ENCODE results near the gene FBXO41. TPM values are rescaled to one million over a fixed set of nuclear protein-coding genes. Genes with fewer than 3 reads are reported as not detected.

FBXO41 gene
- total and polyA plus RNA-seq, 9 donors = 1.7 to 3.1 (median 2.9) TPM

DNA sequence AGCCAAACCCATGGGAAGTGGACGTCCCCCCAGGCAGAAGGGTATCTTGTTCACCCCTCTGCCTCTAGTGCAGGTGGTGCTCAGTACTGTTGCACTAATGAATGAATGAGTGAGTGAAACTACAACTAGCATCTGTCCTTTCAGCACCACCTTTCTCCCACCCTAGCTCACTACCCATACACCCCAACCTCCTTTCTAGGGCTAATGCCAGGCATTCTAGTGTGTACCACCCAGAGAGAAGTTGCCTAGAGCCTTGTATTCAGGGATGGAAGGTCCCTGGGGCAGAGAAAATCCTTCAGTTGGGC, 27.7 kb downstream of the FBXO41 start:
- Histone ChIP-seq H3K27ac (no peak overlapping the region), H3K4me3 (no peak overlapping the region), H3K27me3 (no peaks in the 10 kb centered on the region), H3K4me1 (ENCODE audit: insufficient read depth) (no peaks in the 10 kb centered on the region), H3K9me3 (no peaks in the 10 kb centered on the region), H3K36me3 (no peaks in the 10 kb centered on the region)
- 25 to 91% (median 83%) methylated on average over 1 of the region's 1 CpG for WGBS, 3 donors
- no peak for DNase-seq
- TF ChIP-seq POLR2A (IDR thresholded peaks at IDR 0.05) (no peak), EP300 (IDR thresholded peaks at IDR 0.05) (no peak)
- TF ChIP-seq, protein P1, sequence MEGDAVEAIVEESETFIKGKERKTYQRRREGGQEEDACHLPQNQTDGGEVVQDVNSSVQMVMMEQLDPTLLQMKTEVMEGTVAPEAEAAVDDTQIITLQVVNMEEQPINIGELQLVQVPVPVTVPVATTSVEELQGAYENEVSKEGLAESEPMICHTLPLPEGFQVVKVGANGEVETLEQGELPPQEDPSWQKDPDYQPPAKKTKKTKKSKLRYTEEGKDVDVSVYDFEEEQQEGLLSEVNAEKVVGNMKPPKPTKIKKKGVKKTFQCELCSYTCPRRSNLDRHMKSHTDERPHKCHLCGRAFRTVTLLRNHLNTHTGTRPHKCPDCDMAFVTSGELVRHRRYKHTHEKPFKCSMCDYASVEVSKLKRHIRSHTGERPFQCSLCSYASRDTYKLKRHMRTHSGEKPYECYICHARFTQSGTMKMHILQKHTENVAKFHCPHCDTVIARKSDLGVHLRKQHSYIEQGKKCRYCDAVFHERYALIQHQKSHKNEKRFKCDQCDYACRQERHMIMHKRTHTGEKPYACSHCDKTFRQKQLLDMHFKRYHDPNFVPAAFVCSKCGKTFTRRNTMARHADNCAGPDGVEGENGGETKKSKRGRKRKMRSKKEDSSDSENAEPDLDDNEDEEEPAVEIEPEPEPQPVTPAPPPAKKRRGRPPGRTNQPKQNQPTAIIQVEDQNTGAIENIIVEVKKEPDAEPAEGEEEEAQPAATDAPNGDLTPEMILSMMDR (IDR thresholded peaks at IDR 0.05) = no peak
- intact Hi-C loops (cut with DNase I) = no loop called here

DNA sequence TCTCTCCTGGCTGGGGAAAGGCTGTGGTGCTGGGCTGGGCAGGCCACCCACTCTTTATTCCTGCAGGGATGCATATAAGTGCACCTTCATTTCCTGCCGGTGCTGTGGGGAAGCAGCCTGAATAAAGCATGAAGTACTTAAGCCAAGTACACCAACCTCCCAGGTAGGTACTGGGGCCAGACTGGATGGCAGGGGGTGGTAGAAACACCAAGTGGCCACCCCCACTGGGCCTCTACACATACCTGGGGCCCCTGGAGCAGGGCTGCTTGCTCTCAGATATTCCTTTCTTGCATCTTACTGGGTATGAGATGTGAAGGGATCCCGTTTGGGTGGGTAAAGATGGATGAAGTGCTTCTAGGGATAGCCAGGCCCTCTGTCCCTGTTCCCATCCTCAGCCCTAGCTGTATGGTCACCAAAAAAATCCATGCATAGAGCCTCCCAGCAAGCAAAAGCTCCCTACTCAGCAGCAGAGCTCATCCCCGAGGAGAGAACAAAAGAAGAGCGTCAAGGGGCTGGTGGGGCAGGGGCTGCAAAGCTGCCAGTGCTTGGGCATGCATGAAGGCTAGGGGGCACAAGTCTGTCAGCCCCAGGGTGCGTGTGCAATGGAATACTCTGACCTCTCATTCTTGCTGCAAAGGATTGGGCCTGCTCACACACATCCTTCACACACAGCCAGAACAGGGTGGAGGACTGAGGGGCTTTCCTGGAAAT, 28.2 kb downstream of the FBXO41 start:
- Histone ChIP-seq H3K4me3 (no peak overlapping the region), H3K27ac (no peak overlapping the region), H3K36me3 (no peaks in the 10 kb centered on the region), H3K4me1 (ENCODE audit: insufficient read depth) (no peaks in the 10 kb centered on the region), H3K9me3 (no peaks in the 10 kb centered on the region), H3K27me3 (no peaks in the 10 kb centered on the region)
- intact Hi-C loops (cut with DNase I) = no loop called here
- TF ChIP-seq POLR2A (IDR thresholded peaks at IDR 0.05) = no peak
- no peak for TF ChIP-seq EP300 (IDR thresholded peaks at IDR 0.05)
- TF ChIP-seq, protein P1 (IDR thresholded peaks at IDR 0.05) = no peak
- 61 to 69% (median 64%) methylated on average over 5 of the region's 5 CpGs for WGBS, 3 donors
- no peak for DNase-seq

DNA sequence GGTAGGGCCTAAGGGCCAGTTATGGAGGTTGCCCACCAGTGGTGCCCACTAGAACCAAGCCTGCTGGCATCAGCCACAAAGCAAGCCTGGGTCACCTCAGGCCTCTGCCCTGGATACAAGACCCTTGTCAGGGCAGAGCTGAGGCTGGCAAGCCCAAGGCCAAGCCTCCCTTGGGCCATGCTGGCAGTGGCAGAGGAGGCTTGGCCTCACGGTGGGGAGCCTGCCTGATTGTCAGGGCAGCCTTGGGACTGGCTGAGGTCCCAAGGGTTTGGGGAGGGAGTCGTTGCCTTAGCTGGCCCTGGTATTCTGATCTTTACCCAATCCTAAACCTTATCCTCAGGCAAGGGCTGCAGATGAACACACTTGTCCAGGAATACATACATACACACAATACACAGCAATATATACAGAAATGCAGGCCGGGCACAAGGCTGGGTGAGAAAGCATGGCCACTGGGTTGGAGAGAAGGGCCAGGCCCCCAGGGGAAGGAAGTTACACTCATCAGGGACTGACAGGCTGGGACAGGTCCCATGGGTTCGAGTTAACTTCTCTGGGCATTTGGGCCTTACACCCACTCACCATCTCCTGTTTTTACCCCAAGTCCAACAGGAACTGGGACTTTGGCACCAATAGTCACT, 29.2 kb downstream of the FBXO41 start:
- intact Hi-C loops (cut with DNase I) = no loop called here
- H3K4me3 ChIP-seq = no peak overlapping the region
- no peaks in the 10 kb centered on the region for H3K9me3 ChIP-seq
- H3K4me1 ChIP-seq (ENCODE audit: insufficient read depth) = peaks cover 1% of the 10 kb centered on the region
- H3K27ac ChIP-seq = no peak overlapping the region
- H3K27me3 ChIP-seq = no peaks in the 10 kb centered on the region
- DNase-seq = no peak
- no peaks in the 10 kb centered on the region for H3K36me3 ChIP-seq
- no peak for TF ChIP-seq POLR2A (IDR thresholded peaks at IDR 0.05)
- TF ChIP-seq EP300 (IDR thresholded peaks at IDR 0.05) = no peak
- TF ChIP-seq, protein P1 (IDR thresholded peaks at IDR 0.05) = no peak
- 55 to 68% (median 57%) methylated on average over 4 of the region's 4 CpGs for WGBS, 3 donors

DNA sequence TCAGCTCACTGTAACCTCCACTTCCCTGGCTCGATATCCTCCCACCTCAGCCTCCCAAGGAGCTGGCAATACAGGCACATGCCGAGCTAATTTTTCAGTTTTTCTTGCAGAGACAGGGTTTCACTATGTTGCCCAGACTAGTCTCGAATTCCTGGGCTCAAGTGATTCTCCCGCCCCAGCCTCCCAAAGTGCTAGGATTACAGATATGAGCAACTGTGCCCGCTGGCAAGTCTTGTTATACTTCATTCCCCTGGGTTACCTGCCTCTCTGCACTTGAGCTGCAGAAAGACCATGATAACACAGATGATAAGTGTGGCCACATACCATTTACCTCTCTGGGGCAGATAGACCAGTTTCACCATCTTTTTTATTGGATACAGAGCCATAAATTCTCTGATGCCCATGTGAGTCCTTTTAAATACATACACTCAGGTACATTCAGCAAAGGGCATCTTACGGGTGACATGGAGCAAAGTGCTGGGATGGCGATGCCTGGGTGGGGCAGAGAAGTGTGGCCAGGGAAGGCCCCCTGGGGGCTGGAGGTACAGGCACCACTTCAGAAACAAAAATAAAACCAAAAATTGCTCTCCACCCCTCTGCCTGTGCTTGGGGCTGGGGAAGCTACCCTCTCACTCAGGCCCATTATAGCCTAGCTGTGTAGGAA, 29.8 kb downstream of the FBXO41 start:
- Histone ChIP-seq H3K27ac (no peak overlapping the region), H3K4me3 (no peak overlapping the region), H3K4me1 (ENCODE audit: insufficient read depth) (peaks cover 3% of the 10 kb centered on the region), H3K36me3 (no peaks in the 10 kb centered on the region), H3K9me3 (no peaks in the 10 kb centered on the region), H3K27me3 (no peaks in the 10 kb centered on the region)
- WGBS, 3 donors = 84 to 89% (median 85%) methylated on average over 7 of the region's 7 CpGs
- DNase-seq = no peak
- intact Hi-C loops (cut with DNase I) = no loop called here
- no peak for TF ChIP-seq EP300 (IDR thresholded peaks at IDR 0.05)

DNA sequence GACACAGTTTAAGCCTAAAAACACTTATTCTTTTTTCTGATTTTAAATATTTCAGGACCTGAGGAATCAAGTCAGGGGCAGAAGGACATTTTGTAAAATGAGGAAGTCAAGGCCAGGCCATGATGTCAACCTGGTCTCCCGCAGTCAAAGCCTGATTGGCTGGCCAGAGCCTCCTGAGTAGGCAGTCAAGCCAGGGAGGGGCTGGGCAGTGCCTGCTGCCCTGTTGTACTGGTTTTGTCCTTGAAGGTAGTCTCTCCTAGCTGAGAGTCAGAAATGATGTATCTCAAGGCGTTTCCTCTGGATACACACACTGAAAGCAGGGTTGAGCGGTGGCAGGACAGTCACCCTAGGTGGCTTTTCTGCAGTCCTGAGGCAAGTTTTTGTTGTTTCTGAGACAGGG, 30.4 kb downstream of the FBXO41 start:
- no peak overlapping the region for H3K27ac ChIP-seq
- TF ChIP-seq POLR2A (IDR thresholded peaks at IDR 0.05) (no peak), EP300 (IDR thresholded peaks at IDR 0.05) (no peak)
- TF ChIP-seq, protein P1 (IDR thresholded peaks at IDR 0.05) = no peak
- H3K4me3 ChIP-seq = no peak overlapping the region
- no peaks in the 10 kb centered on the region for H3K9me3 ChIP-seq
- intact Hi-C loops (cut with DNase I) = no loop called here
- H3K27me3 ChIP-seq = no peaks in the 10 kb centered on the region
- DNase-seq = no peak
- peaks cover 3% of the 10 kb centered on the region for H3K4me1 ChIP-seq (ENCODE audit: insufficient read depth)
- H3K36me3 ChIP-seq = no peaks in the 10 kb centered on the region
- WGBS, 3 donors = 66 to 69% (median 66%) methylated on average over 3 of the region's 3 CpGs
